ENCODE results near the gene RNU6-7.

GRCh38 chr14:32233260-32233659, 31.4 kb downstream of the RNU6-7 start:
- TF ChIP-seq CTCF (IDR thresholded peaks at IDR 0.05; ENCODE audit: low read depth, low read length) (no peak), EZH2phosphoT487 (IDR thresholded peaks at IDR 0.05; ENCODE audit: low read depth) (no peak)
